Caco-2 (cell line): ENCODE data around the gene SEZ6L2. TPM values are rescaled to one million over a fixed set of nuclear protein-coding genes. Genes with fewer than 3 reads are reported as not detected.
A peak's percentile ranks its signal among the peaks of the same experiment; 100 is the strongest.

ENCODE experiments used
- BruUV-seq: library from RNA; stranded (reverse); fragments of 400-500 nt; replicated peaks from 2 replicates; lab custom pipeline; 2021; lab: Mats Ljungman, UMichigan
- CTCF ChIA-PET: fragments of 300-600 bp; sonication (Branson Sonifier 250); formaldehyde crosslinking; loops from one replicate; lab custom pipeline; 2022; ENCODE audit warnings: antibody characterized with exemption; lab: Charles Lee
- POLR2A ChIA-PET: fragments of 300-600 bp; sonication (Branson Sonifier 250); formaldehyde crosslinking; loops from one replicate; lab custom pipeline; 2022; ENCODE audit warnings: antibody characterized with exemption; lab: Charles Lee
- DNase-seq, 2 experiments: peaks; one replicate each; pipeline versions ENCODE4 v3.0.0 to v3.0.0-alpha.2; 2020 to 2022
- H3K27me3 ChIP-seq: replicated peaks from 2 replicates; pipeline ENCODE4 v1.6.0; 2011; ENCODE audit warnings: low read length; ENCODE audit not compliant: control insufficient read depth, insufficient read depth
- H3K36me3 ChIP-seq: 2 replicates; pipeline ENCODE4 v1.5.1; 2011; ENCODE audit warnings: low read length; ENCODE audit not compliant: control insufficient read depth, insufficient read depth
- H3K4me1 ChIP-seq: fragments of 250-450 bp; sonication (Bioruptor Pico); 2 replicates; pipeline ENCODE4 v1.5.1; 2020; ENCODE audit warnings: mild to moderate bottlenecking
- H3K4me3 ChIP-seq: 2 replicates; pipeline ENCODE4 v1.5.1; 2011; ENCODE audit warnings: low read depth, mild to moderate bottlenecking, control low read depth, low read length
- H3K9me3 ChIP-seq: fragments of 250-450 bp; sonication (Bioruptor Pico); 2 replicates; pipeline ENCODE4 v1.5.1; 2020; ENCODE audit warnings: mild to moderate bottlenecking, moderate library complexity
- H3K27ac Mint-ChIP-seq: one replicate; pipeline ENCODE4 v1.8.0; 2022; ENCODE audit warnings: mixed read lengths; ENCODE audit not compliant: unreplicated experiment
- H3K27me3 Mint-ChIP-seq: one replicate; pipeline ENCODE4 v1.8.0; 2022; ENCODE audit warnings: mixed read lengths; ENCODE audit not compliant: insufficient read depth, unreplicated experiment
- H3K36me3 Mint-ChIP-seq: one replicate; pipeline ENCODE4 v1.8.0; 2022; ENCODE audit warnings: mild to moderate bottlenecking, mixed read lengths; ENCODE audit not compliant: insufficient read depth, unreplicated experiment
- H3K4me1 Mint-ChIP-seq: one replicate; pipeline ENCODE4 v1.8.0; 2022; ENCODE audit warnings: low read depth, mixed read lengths; ENCODE audit not compliant: unreplicated experiment
- H3K4me3 Mint-ChIP-seq: one replicate; pipeline ENCODE4 v1.8.0; 2022; ENCODE audit warnings: mild to moderate bottlenecking, moderate library complexity, mixed read lengths; ENCODE audit not compliant: unreplicated experiment
- H3K9me3 Mint-ChIP-seq: one replicate; pipeline ENCODE4 v1.8.0; 2022; ENCODE audit warnings: mixed read lengths; ENCODE audit not compliant: unreplicated experiment
- intact Hi-C: fragments of 100-400 bp; cut with micrococcal nuclease; formaldehyde crosslinking; loops from one replicate; pipeline ENCODE4 v1.10.0; 2022; ENCODE audit not compliant: unreplicated experiment
- total RNA-seq: library from RNA; stranded (reverse); gene quantifications from 2 replicates; pipeline ENCODE4 v1.2.3, GENCODE V29; 2022
- TF ChIP-seq, protein P1 (sequence below), 2 experiments: fragments of 200-600 bp in 1 of 2; IDR thresholded peaks; 1 replicate in 1 of 2; 2 replicates in 1 of 2; pipeline versions ENCODE4 v1.5.1 to v1.8.0; 2011 to 2022; ENCODE audit warnings: antibody characterized with exemption in 1 of 2, control low read depth in 1 of 2, inconsistent platforms in 1 of 2, low read depth in 1 of 2, low read length in 1 of 2, mild to moderate bottlenecking in 1 of 2, moderate library complexity in 1 of 2; ENCODE audit not compliant: insufficient read depth in 1 of 2, severe bottlenecking in 1 of 2, unreplicated experiment in 1 of 2

Gene SEZ6L2
- total RNA-seq, 1 experiment from 2014 or later = 24.1 TPM

DNA sequence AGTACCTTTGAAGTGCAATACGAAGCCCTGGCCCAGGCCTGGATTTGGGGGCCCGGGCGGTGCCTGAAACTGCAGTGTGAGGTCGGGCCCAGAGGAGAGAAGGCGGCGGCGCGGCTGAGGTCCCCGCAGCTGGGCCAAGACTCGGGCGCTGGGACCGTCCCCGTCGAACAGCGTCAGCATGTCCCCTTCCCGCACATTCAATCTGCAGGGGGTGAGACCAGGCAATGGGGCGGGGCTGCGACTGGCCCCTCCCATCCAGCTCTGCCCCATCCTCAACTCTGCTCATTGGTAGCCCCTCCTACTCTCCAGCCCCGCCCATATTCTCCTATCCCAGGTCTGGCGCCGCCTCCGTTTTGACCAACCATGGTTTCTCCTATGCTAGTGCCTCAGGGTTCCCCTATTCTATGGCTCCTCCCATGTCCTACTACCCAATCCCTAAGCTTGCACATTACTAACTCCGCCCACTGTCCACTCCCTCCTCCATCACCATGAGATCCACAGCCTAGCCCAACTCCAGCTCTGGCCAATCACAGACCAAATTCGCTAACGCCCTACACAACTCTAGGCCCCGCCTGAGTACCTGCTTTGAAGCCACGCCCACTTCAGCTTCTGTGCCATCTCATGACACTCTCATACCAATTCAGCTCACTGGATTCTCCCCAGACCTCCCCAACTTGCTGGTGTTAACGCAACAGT is 21.9 kb downstream of the SEZ6L2 start:
- Histone ChIP-seq H3K4me3 (no peak overlapping the region), H3K9me3 (no peaks in the 10 kb centered on the region), H3K36me3 (no peaks in the 10 kb centered on the region), H3K4me1 (no peaks in the 10 kb centered on the region), H3K27me3 (no peaks in the 10 kb centered on the region)
- intact Hi-C loops = no loop called here
- no peak overlapping the region for H3K27ac Mint-ChIP-seq
- peaks cover 5% of the 10 kb centered on the region for H3K36me3 Mint-ChIP-seq
- ChIA-PET POLR2A (no interaction called here), CTCF (no interaction called here)
- no TSS peak for BruUV-seq
- no peaks in the 10 kb centered on the region for H3K4me1 Mint-ChIP-seq
- H3K27me3 Mint-ChIP-seq = no peaks in the 10 kb centered on the region
- H3K4me3 Mint-ChIP-seq = no peak overlapping the region
- no peaks in the 10 kb centered on the region for H3K9me3 Mint-ChIP-seq
- peak; percentile 26 to 62 for DNase-seq
- TF ChIP-seq, protein P1, sequence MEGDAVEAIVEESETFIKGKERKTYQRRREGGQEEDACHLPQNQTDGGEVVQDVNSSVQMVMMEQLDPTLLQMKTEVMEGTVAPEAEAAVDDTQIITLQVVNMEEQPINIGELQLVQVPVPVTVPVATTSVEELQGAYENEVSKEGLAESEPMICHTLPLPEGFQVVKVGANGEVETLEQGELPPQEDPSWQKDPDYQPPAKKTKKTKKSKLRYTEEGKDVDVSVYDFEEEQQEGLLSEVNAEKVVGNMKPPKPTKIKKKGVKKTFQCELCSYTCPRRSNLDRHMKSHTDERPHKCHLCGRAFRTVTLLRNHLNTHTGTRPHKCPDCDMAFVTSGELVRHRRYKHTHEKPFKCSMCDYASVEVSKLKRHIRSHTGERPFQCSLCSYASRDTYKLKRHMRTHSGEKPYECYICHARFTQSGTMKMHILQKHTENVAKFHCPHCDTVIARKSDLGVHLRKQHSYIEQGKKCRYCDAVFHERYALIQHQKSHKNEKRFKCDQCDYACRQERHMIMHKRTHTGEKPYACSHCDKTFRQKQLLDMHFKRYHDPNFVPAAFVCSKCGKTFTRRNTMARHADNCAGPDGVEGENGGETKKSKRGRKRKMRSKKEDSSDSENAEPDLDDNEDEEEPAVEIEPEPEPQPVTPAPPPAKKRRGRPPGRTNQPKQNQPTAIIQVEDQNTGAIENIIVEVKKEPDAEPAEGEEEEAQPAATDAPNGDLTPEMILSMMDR (IDR thresholded peaks at IDR 0.05; ENCODE audit: insufficient read depth in 1 of 2, low read depth in 1 of 2, low read length in 1 of 2, severe bottlenecking in 1 of 2, unreplicated experiment in 1 of 2) = no peak

DNA sequence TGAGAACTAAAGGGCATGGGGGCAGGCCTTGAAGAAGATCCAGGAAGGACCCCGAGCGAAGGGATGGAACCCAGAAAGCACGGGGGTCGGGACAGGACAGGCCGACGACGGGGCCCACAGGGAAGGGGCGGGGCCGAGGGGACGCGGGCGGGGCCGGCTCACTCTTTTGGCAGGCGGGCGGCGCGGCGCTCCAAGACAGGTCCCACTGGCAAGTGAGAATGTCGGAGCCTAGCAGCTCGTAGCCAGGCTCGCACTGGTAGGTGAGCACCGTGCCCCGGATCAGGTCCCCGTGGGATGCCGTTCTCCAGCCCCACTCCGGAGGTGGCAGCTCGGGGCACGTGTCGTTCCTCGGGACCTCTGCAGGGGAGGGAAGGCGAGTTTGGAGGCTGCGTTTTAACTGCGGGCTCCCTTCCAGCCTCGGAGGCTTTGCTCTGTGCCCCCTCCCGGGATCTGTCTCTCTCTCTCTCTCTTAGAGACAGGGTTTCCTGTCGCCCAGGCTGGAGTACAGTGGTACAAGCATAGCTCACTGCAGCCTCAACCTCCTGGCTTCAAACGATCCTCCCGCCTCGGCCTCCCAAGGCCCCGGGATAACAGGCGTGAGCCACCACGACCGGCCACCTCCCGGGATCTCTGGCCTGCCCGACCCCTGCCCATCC is 22.6 kb downstream of the SEZ6L2 start:
- Histone ChIP-seq H3K4me1 (no peaks in the 10 kb centered on the region), H3K27me3 (no peaks in the 10 kb centered on the region), H3K36me3 (no peaks in the 10 kb centered on the region), H3K4me3 (peak overlapping the region; percentile 18), H3K9me3 (no peaks in the 10 kb centered on the region)
- no TSS peak for BruUV-seq
- ChIA-PET POLR2A (no interaction called here), CTCF (no interaction called here)
- Mint-ChIP-seq H3K4me1 (no peaks in the 10 kb centered on the region), H3K27ac (no peak overlapping the region), H3K36me3 (peaks cover 5% of the 10 kb centered on the region), H3K27me3 (no peaks in the 10 kb centered on the region), H3K9me3 (no peaks in the 10 kb centered on the region), H3K4me3 (peak overlapping the region; percentile 53)
- TF ChIP-seq, protein P1 (IDR thresholded peaks at IDR 0.05; ENCODE audit: insufficient read depth in 1 of 2, low read depth in 1 of 2, low read length in 1 of 2, severe bottlenecking in 1 of 2, unreplicated experiment in 1 of 2) = no peak
- no peak for DNase-seq
- intact Hi-C loops = no loop called here

DNA sequence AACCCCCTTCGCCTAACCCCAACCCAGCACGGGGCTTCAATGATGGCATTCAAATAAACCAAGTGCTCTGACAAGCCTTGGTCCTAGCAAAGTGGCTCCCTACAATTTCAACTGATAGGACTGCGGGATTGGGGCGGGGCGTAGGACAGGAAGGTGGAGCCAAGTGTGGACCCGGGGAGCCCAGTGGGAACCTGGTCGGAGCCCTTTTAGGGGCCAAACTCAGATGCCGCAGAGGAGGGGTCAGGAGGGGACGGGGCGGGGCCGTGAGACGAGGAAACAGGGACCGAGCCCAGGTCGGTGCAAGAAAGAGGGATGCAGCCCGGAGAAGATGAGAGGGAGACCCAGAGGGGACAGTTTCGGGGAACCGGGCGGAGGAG is 23.1 kb downstream of the SEZ6L2 start:
- H3K4me3 ChIP-seq = peak overlapping the region; percentile 18
- BruUV-seq = no TSS peak
- H3K36me3 ChIP-seq = no peaks in the 10 kb centered on the region
- Mint-ChIP-seq H3K9me3 (no peaks in the 10 kb centered on the region), H3K4me3 (peak overlapping the region; percentile 53), H3K27ac (no peak overlapping the region), H3K27me3 (no peaks in the 10 kb centered on the region), H3K36me3 (peaks cover 5% of the 10 kb centered on the region), H3K4me1 (no peaks in the 10 kb centered on the region)
- intact Hi-C loops = no loop called here
- no peaks in the 10 kb centered on the region for H3K27me3 ChIP-seq
- H3K4me1 ChIP-seq = no peaks in the 10 kb centered on the region
- TF ChIP-seq, protein P1 (IDR thresholded peaks at IDR 0.05; ENCODE audit: insufficient read depth in 1 of 2, low read depth in 1 of 2, low read length in 1 of 2, severe bottlenecking in 1 of 2, unreplicated experiment in 1 of 2) = no peak
- CTCF ChIA-PET = no interaction called here
- POLR2A ChIA-PET = no interaction called here
- no peak for DNase-seq
- H3K9me3 ChIP-seq = no peaks in the 10 kb centered on the region
